Measurements from ENCODE around the gene LHX8.
A peak's percentile ranks its signal among the peaks of the same experiment; 100 is the strongest.
"Not testable (repeated sequence)": the region's sequence is repeated elsewhere in the genome, so short reads cannot be mapped to it uniquely, and the experiment has no call there.

LHX8 gene

DNA sequence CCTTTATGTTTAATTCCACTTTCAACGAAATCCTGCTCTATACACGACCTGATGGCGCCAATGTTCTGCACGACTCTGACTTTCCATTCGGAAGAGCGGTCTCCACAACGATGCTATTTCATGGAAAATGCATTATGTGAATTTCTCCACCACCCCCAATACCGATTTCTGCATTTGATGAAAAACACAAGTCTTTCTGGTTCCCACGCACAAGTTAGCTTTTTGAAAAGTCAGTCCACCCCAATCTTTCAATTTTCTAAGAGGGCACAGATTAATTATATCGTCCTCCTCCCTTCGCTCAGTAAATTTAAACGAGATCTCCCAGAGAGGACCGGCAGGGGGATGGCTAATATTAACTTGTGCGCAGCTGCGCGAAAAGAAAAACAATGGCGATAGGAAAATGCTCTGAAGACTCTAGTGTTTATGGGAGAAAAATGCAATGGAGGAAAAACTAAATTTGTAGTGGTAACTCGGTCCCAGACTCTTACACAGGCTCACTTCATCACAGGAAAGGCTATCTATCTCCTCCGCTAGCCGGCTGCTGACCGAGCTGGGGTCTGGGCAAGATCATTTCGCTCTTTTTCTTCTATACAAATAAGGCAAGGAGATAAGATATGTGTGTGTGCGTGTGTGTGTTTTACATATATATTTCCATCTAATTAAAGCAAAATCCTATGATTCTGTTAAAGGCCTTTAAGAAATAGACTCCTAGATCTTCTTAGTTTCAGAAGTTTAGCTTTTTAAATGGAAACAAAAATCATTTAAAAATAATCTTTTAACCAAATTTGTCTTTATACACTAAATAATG is 1.2 kb upstream of the LHX8 start:
- DNase-seq = no peak

DNA sequence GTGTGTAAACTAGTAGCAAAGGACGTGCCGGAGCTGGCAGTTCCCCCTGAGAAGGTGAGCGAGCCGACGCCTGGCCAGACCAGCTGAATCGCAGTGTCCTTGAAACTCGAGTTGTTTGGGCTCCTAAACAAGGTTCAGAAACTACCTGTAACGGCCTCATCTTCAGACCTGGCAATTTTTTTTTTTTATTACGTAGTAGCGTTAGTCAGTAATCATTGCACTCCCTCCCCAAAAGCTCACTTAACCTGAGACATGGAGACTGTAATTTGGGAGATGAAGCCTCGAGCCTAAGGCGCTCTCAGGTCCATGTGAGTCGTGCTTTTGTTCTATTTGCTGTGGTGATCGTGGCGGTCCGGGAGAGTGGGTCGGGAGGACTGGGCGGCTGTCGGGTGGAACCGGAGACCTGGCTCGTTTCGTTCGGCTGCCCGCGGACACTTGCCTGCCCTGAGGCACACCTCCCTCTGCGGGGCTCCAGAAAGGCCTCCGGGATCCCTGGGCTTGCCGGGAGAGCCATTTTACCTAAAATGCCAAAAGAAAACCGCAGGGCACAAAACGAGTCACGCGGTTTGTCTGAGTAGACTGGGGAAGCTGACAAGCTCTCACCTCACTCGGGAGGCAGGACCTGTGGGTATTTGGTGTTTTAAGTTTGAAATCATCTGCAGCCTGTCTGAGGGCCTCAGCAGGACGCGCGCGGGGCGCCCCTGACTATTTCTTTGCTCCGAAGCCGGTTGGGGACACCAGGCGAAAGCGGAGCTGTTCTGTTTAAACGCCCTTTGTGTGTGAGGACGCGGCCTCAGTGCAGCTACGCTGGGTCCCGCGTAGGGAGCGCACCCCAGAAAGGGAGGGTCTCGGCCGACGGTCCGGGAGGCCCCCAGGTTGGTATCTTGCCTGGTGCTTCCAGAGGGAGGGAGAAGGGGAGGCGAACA is 722 bp downstream of the LHX8 start:
- no peak for DNase-seq

DNA sequence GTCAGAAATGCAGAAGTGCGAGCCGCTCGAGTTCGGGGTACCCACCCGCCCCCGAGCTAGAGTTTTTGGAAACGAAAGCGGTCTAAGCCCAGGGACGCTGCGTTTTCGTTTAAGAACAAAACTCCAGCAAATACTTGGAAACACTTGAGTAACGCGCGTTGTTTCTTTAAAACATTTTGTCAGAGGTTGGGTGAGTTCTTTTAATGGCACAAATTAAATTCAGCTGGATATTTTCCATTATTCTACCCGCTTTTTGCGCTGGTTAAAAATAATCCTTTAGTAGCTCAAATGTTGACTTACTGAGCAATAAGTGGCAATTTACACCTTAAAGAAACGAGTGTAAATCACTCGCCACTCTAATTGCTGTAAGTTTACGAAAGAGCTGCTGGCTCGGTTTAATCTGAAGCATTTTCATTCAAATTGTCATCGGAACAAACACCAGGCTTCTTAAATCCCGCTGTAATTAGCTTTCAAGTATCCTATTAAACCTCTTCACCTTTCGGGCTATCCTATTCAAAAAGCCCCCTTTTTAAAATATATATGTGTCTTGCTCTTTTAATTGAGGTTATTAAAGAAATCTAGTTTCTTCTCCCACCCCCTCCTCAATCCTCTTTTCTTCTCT is 1.5 kb downstream of the LHX8 start:
- DNase-seq = peak; percentile 49

DNA sequence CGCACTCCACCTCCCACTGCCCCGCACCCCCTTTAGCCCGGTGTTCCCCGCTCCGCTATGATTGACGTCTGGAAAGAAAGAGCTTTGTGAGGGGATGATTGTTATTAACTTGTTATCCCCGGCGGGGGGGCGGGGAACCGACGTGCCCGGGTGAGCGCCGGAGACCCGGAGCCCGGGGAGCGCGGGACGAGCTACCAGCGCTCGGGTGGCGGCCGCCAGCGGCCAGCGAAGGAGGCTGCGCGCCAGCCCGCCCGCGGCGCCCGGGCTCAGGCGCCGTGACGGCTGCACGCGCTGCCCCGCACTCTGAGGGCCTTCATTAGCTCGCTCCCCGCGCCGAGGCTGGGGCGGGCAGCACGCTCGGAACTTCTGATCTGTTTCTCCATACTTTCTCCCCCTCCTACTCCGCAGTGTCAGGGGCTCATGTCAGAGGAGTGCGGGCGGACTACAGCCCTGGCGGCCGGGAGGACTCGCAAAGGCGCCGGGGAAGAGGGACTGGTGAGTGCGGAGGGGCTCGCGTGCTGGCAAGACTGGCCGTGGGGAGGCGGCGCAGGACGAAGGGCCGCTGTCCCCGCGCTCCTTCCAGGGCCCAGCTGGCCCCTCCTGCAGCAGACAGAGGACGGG is 2.1 kb downstream of the LHX8 start:
- no peak for DNase-seq

DNA sequence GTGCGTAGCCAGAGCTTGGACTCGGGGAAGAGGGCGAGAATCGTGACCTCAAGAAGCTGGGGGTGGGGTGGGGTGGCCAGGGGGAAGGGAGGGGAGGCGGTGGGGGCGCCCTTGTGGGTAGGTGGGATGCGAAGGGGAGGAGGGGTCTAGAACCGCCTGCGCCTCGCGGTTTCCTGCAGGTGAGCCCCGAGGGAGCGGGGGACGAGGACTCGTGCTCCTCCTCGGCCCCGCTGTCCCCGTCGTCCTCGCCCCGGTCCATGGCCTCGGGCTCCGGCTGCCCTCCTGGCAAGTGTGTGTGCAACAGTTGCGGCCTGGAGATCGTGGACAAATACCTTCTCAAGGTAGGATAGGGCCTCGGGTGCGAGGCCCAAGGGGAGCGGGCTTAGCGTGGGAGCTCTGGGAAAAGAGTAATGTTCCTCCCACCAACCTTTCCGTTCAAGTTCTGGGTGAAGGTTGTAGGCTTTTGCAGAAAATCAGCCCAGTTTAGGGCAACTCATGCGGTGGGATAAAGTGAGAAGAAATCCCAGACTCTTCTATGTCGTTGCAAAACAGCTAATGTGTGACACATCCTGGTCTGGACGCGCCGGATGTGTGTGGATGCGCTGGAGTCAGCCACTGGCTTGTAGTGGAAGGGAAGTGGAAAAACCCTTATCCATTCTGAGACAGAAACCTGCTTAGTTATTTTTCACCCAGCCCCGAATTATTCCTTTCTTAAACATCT is 2.9 kb downstream of the LHX8 start:
- DNase-seq = no peak

DNA sequence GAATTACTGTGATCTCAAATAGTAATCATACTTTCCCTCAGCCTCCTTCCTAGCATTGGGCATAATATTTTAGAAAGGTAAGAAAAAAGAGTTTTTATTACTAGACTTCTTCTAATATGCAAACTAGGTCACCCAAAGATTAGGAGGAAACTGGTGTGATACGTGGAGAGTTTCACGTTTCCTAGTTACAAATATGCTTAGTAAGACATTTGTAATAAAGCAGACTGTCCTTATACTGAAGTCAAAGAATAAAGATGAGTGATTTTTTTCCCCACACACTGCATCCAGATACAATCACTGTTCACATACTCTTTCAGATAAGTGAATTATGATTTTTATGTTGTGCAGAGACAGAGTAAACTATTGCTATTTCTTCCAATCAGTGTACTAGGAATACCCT is 17.9 kb downstream of the LHX8 start:
- no peak for DNase-seq

DNA sequence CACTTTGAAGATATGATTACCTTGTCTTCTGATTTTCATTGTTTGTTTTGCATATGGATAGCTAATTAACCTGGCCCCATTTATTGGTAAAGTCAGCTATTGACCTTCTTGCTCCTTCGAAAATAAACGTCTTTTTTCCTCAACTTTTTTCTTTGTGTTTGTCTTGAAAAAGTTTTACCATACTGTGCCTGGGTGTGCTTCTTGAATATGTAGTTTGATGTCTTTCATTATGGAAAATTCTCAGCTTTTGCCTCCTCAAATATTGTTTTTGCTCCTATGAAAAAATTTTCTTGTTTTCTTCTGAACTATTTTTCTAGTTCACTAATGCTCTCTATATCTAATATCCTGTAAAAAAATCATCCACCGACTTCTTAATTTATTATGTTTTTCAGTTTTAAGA is 25.0 kb downstream of the LHX8 start:
- DNase-seq = no peak

DNA sequence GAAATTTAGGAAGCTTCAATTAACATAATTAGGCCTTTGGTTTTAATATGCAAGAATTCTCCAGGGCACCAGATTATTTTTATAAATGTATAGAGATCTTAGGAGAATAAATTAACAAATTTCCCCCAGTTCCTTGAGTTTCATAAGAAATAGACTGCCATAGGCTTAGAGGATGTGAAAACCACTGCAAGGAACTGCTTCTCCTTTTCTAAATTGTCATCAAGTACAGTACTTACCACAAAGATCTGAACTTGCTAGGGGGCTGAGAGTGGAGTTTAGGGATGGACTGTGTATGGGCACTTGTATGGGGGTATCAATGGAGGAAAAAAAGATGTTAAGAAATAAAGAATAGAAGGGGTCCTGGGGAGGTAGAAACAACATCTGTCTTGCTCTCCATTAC is 31.1 kb downstream of the LHX8 start:
- no peak for DNase-seq

DNA sequence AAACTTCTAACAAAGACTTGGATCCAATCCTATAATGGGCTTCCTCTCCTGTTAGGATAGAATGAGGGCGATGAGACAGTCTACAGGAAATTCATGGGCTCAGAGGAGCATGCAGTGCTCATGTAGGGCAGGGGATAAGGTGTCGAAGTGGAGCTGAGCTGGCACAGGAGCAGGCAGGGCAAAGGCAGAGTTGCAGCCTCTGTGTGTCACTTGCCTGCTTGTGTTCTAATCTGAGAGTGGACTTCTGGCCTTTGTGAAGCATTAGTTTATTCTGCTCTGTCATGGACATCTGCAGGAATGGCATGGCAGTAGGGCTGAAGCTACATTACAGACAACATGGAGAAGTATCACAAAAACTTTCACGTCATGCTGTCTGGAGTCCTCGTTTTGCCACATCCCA is 32.6 kb downstream of the LHX8 start:
- no peak for DNase-seq

DNA sequence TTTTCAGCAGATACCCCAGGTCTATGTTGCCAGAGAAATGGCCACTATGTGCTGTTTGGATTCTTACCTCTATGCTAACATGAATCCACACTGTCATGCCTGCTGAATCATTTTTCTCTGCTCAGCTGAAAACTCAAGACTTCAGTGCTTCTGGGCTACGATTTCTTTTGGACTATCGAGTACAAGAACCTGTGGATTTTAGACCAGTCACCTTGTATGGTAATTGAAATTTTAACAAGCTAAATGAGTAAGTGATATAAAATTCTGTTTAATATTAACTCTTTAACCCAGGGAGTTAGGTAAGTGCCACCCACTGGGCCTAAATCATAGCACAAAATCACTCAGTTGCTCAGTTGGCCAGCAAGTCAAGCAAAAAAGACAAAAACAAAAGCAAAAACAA is 35.8 kb downstream of the LHX8 start:
- no peak for DNase-seq

DNA sequence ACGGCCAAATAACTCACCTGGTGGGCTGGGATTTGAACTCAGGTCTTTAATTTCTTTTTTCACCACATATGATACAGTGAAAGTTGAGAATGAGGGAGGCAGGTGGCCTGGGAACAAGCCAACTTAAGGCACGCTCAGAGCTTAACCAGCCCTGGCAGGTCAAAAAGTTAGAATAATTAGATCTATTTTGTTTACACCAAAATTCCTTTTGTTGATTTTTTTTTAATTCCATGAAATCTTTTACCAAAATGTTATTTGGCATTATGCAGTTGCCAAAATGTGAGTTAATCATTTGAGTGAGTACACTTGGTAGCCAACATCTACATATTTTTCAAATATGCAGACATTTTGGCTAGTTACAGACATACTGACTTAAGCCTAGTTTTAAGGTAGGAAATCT is 36.8 kb downstream of the LHX8 start:
- no peak for DNase-seq

DNA sequence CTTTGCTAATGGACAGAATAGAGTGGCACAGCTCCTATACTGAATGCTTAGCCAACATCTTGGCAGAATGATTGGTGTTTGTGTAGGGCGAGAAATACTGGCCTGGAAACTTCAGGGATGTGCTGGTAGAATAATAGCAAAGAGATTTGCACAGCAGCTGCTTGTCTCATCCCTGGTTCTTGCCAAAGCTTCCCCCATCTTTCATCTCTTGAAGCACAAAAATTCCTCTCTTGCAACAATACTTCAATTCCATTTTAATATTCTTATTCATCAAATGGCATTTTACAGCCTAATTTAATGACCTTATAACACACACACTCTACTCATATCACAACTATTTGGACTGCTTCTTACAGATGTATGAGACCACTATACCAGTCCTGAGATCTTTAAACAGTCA is 37.7 kb downstream of the LHX8 start:
- no peak for DNase-seq

DNA sequence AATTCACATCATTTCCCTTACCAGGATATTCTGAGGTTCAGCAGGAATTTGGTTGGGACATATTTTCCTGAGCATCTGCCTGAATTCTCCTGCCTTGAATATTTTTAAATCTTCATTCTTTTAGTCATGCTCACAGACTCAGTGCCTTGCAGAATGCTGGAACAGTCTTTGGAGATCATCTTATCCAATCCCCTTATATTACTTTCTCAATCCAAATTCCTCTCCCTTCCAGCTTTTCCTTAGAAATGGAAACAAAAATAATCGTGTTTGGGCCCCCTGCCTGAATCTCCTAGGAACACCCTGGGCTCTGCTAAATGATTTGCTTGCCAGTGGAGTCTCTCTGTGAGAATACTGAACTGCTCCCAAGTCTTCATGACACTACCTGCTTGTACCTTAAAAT is 38.4 kb downstream of the LHX8 start:
- no peak for DNase-seq

DNA sequence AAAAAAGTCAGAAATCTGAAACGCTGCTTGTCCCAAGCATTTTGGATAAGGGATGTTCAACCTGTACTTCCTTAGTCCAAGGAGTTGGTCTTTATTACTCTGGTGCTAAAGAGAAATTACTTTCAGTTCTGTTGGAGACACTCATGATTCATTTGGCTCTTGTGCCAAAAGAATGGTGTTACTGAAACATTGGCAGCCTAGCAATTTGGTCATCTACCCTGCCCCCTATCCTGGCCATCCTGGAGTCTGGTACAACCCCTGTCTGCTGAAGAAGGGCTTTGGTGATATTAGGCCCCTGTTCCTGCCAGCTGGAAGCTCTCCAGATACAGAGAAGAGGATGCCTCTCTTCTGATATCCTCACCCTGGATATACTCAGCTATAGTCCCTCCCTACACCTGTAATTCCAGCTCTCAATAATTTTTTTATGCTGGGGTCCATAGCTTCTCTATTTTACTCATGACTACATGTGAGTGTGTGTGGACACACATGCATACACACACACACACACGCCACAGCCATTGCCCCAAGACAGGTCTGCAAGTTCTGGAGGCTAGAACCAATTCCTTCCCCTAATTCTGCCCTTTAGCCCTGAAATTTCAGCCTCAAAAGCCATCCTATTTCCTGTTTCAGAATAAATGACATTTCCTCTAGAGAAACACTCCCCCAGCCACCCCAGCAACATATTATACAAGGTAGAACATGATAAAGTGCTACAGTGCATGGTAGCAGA is 40.0 kb downstream of the LHX8 start:
- DNase-seq = no peak

DNA sequence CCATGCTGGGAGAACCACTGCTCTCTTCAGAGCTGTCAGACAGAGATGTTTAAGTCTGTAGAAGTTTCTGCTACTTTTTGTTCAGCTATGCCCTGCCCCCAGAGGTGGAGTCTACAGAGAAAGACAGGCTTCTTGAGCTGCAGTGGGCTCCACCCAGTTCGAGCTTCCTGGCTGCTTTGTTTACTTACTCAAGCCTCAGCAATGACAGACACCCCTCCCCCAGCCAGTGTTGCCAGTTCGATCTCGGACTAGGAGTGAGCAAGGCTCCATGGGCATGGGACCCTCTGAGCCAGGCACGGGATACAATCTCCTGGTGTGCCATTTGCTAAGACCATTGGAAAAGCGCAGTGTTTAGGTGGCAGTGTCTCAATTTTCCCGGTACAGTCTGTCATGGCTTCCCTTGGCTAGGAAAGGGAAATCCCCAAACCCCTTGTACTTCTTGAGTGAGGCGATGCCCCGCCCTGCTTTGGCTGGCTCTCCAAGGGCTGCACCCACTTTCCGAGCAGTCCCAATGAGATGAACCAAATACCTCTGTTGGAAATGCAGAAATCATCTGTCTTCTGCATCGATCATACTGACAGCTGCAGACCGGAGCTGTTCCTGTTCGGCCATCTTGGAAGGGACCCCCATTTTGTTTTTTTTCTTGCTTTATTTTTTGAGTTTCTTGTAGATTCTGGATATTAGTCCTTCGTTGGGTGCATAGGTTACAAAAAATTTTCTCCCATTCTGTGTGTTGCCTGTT is 47.2 kb downstream of the LHX8 start:
- not testable (repeated sequence) for DNase-seq

DNA sequence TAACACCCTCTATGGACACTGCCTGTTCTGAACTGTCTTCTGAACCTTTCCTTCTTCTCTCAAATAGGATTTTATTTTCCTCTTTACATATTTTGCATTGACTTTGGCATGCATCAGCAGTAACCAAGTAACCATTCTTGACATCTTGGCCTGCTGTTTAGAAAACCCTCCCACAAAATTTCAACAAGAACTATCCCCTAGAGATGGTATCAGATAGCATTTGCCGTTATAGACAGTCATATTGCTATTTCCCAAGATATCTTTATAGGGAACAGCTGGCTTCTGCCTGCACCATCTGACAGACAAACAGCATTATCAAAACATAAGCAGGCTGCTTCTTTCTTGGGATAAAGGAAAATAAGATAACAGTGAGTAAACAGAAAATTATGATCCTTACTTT is 54.7 kb downstream of the LHX8 start:
- DNase-seq = no peak

DNA sequence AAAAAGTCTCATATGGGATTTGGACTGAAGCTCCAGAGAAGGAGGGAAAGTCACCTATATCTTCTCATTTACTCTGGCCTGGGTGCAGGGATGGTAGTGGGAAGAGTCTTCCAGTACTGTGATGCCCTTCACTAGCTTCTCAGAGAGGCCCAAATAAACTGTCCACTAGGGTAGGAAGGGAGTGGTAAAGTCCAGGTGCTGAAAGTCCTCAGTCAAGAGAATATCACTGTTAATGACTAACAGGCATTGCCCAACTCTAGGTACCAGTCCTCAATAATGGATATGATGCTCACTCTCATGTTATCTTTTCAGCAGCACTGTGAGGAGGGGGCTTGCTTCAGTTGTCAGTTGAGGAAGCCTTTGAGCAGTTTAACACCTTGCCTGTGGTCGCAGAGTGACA is 64.0 kb downstream of the LHX8 start:
- DNase-seq = no peak

DNA sequence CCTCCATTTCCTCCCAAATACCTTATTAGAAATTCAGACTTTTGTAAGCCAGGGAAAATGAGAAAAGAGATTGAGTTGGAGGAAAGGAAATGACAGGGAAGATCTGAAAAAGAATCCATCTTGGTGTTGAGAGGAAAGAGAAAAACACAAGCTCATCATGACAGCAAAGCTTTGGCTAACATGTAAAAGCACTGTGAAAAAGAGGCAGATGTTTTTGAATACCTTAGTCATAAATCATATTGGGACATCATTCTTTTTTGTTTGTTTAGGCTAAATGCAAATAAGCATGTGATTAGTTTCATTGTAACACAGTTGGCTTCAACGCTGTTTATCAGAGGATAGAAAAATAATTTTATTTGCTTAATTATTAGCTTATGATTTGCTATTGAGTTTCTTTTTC is 64.6 kb downstream of the LHX8 start:
- DNase-seq = no peak

DNA sequence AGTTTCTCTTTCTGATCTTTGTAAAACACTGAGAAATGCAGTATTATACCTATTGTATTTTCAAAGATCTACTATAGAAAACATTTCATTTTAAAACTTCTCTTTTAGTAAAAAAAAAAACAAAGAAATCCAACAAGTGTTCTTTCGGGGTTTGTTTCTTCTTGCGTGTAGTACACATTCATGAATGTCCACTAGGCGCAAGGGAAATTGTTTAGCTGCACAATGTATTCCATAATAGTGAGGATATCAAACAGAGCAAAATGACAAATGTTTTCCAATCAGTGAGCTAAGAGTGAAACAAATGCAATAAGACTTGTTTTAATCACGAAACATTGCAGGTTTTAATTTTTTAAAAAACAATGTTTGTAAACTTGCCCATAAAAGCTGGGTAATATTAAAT is 68.6 kb downstream of the LHX8 start:
- no peak for DNase-seq

DNA sequence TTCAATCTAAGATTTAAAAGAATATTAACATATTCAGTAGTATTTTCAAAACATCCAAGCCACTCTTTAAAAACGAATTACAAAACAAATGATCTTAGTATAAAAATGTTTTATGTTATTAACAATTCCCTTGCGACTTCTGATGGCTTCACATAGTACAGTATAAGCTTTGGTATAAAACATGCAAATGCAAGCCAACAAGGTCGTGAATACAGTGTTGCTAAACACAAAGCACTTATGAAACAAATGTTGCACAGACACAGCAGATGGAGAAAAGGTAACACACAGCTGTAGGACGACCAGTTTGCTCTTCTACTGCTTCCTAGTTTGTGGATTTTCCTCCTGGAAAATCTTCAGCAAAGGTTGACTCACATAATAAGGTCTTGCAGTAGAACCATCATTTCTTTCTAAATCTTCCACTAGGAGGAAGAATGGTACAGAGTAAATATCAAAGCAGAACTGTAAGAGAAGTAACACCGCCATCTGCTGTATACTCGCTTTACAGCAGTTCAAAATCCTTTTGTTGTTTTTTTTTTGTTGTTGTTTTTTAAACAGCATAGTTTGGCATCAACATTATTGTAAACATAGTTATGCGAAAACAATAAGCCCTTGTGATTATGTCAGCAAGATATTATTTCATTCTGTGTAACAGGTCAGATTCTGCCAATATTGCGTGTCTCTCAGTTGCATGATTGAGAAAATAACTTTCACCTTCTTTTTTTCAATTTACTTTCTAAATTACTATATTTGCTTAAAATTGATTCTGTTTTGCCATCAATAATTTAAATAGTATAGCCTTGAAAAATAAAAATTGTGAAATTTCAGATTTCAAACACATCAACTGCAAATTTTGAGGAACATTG is 69.5 kb downstream of the LHX8 start:
- peak; percentile 34 for DNase-seq

Measured in NCI-H1436 (cell line).